ENCODE results near the gene FOLR3.
"Not testable (repeated sequence)": the region's sequence is repeated elsewhere in the genome, so short reads cannot be mapped to it uniquely, and the experiment has no call there.

FOLR3 gene

DNA sequence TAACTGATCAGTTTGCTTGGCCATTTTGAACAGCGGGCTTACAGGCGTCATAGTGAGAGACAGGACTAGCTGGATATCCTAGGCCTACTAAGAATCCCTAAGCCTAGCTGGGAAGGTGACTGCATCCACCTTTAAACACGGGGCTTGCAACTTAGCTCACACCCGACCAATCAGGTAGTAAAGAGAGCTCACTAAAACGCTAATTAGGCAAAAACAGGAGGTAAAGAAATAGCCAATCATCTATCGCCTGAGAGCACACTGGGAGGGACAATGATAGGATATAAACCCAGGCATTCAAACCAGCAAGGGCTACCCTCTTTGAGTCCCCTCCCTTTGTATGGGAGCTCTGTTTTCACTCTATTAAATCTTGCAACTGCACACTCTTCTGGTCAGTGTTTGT lies 18.3 kb downstream of the FOLR3 start:
- in situ Hi-C loops (cut with HindIII; ENCODE audit: low pct_ligation_motif_present, low pct_unique_long_range_greater_than_20kb, low sequenced_read_pairs); DNase-seq: not testable (repeated sequence)

GRCh38 chr11:72154816-72155215 lies 19.3 kb downstream of the FOLR3 start:
- no peak for DNase-seq
- in situ Hi-C loops (cut with HindIII; ENCODE audit: low pct_ligation_motif_present, low pct_unique_long_range_greater_than_20kb, low sequenced_read_pairs), result no loop called here

DNA sequence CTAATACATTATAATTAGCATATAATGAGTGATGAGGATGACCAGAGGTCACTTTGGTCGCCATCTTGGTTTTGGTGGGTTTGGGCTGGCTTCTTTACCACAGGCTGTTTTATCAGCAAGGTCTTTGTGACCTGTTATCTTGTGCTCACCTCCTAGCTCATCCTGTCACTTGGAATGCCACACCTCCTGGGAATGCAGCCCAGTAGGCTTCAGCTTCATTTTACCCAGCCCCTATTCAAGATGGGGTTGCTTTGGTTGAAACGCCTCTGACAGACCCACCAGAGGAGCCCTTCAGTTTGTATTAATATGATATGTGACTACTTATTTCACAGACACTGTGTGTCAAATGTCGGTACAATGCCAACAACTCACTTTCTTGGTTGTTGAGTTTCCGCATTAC lies 20.2 kb downstream of the FOLR3 start:
- in situ Hi-C loops (cut with HindIII; ENCODE audit: low pct_ligation_motif_present, low pct_unique_long_range_greater_than_20kb, low sequenced_read_pairs), result no loop called here
- no peak for DNase-seq

DNA sequence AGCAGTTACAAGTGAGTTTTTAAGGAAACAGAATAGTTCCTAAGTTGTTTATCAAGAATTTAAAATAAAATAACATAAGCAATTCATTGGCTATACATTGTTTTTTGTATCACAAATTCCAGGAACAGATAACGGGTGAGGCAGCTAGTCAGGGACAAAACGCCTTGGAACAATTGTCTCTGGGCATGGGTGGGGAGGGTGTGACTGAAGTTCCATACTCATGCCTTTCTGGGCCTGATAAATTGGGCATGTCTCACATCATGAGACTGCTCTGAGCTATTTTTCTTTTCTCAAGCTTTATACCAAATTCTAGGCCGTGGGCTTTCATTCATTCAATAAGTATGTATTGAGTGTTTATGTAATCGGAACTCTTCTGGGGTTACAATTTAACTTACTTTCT lies 21.6 kb downstream of the FOLR3 start:
- DNase-seq, result no peak
- in situ Hi-C loops (cut with HindIII; ENCODE audit: low pct_ligation_motif_present, low pct_unique_long_range_greater_than_20kb, low sequenced_read_pairs), result no loop called here

DNA sequence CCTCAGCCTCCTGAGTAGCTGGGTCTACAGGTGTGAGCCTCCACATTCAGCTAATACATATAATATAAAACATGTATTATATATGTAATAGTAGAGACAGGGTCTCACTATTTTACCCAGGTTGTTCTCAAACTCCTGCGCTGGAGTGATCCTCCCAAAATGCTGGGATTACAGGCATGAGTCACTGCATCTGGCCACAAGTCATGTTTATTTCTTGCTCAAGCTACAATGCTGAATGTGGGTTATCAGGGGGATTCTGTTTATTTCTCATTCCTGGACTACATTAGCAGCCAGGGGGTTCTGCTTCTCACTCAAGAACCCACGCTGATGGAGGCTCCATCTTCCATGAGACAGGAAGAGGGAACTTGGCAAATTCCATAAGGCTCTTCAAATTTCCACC lies 24.8 kb downstream of the FOLR3 start:
- in situ Hi-C loops (cut with HindIII; ENCODE audit: low pct_ligation_motif_present, low pct_unique_long_range_greater_than_20kb, low sequenced_read_pairs), result no loop called here
- DNase-seq, result no peak

DNA sequence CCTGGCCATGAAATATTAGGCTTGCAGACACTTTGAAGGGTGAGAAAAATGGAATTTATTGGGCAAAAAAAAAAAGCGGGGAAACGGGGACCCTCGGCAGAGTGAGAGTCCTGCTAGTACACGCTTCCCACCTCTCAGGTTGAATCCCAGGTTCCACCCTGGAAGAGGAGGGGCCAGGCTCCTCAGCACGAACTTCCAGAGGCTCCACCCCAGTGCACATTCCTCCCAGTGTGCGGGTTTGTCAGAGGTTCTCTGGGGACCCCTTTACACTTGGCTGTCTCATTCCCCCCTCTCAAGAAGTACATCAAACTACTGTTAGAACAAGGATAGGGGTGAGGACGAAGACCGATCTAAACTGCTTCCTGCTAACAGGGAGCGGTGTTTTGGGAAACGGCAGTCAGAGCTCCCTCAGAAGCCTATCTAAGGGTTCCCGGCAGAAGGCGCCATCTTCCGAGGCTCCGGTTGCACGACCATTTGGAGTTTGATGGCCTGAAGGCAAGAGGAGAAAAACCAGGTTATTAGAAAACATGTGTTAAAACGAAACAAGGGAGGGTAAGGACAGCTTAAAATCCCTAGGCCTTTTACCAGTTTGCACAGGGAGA lies 27.5 kb downstream of the FOLR3 start:
- no peak for DNase-seq
- in situ Hi-C loops (cut with HindIII; ENCODE audit: low pct_ligation_motif_present, low pct_unique_long_range_greater_than_20kb, low sequenced_read_pairs), result no loop called here

- in situ Hi-C loops (cut with HindIII; ENCODE audit: low pct_ligation_motif_present, low pct_unique_long_range_greater_than_20kb, low sequenced_read_pairs); DNase-seq: not testable (repeated sequence)
These were observed 28.7 kb downstream of the FOLR3 start for GRCh38 chr11:72164187-72164586.

DNA sequence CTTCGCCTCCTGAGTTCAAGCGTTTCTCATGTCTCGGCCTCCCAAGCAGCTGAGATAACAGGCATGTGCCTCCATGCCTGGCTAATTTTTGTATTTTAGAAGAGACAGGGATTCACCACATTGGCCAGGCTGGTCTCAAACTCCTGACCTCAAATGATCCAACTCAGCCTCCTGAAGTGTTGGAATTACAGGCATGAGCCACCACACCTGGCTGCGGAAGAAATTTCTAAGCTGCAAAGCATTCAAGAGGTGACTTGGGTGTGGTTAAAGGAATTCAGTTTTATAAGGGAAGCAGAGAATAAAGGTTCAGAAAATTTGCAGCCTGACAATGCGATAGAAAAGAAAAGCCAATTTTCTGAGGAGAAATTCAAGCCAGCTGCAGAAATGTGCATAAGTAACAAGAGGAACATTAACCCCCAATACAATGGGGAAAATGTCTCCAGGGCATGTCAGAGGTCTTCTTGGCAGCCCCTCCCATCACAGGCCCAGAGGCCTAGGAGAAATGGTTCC lies 33.6 kb downstream of the FOLR3 start:
- DNase-seq; in situ Hi-C loops (cut with HindIII; ENCODE audit: low pct_ligation_motif_present, low pct_unique_long_range_greater_than_20kb, low sequenced_read_pairs): not testable (repeated sequence)

- in situ Hi-C loops (cut with HindIII; ENCODE audit: low pct_ligation_motif_present, low pct_unique_long_range_greater_than_20kb, low sequenced_read_pairs); DNase-seq: not testable (repeated sequence)
These were observed 34.2 kb downstream of the FOLR3 start for GRCh38 chr11:72169754-72170153.

GRCh38 chr11:72172043-72172442 lies 36.5 kb downstream of the FOLR3 start:
- DNase-seq; in situ Hi-C loops (cut with HindIII; ENCODE audit: low pct_ligation_motif_present, low pct_unique_long_range_greater_than_20kb, low sequenced_read_pairs): not testable (repeated sequence)

DNA sequence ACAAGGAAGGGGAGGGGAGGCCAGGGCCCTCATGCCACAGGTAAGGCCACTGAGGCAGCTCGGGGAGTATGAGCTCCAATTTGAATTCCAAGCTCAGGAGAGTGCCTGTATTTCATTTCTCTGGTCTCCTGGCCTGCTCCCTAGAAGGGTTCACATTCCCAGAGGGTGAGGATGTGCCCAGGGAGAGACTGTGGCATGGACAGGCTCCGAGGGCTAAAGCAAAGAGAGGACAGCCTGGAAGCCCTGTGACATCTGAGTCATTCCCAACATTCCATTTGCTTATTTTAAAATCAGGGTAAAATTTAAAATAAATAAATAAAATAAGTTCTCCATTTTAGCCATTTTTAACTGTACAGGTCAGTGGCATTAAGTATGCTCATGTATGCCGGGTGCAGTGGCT lies 37.8 kb downstream of the FOLR3 start:
- DNase-seq, result no peak
- in situ Hi-C loops (cut with HindIII; ENCODE audit: low pct_ligation_motif_present, low pct_unique_long_range_greater_than_20kb, low sequenced_read_pairs), result no loop called here

GRCh38 chr11:72174302-72175070 lies 39.0 kb downstream of the FOLR3 start:
- in situ Hi-C loops (cut with HindIII; ENCODE audit: low pct_ligation_motif_present, low pct_unique_long_range_greater_than_20kb, low sequenced_read_pairs), result no loop called here
- DNase-seq, result no peak

DNA sequence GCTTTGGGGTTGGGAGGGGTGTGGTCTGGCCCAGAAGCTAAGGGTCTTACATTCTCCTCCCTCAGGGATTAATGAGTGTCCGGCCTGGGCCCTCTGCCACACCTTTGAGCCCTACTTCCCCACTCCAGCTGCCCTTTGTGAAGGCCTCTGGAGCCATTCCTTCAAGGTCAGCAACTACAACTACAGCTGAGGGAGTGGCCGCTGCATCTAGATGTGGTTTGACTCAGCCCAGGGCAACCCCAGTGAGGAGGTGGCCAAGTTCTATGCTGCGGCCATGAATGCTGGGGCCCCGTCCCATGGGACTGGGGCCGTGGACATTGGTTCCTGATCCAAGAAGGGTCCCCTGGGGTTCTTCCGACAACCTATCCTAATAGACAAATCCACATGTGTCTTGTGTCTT lies 42.1 kb downstream of the FOLR3 start:
- in situ Hi-C loops (cut with HindIII; ENCODE audit: low pct_ligation_motif_present, low pct_unique_long_range_greater_than_20kb, low sequenced_read_pairs), result no loop called here
- DNase-seq, result no peak

- DNase-seq, result no peak
- in situ Hi-C loops (cut with HindIII; ENCODE audit: low pct_ligation_motif_present, low pct_unique_long_range_greater_than_20kb, low sequenced_read_pairs), result no loop called here
These were observed 43.7 kb downstream of the FOLR3 start for GRCh38 chr11:72179049-72179803.

GRCh38 chr11:72179804-72180396 lies 44.4 kb downstream of the FOLR3 start:
- DNase-seq, result peak; percentile 20
- in situ Hi-C loops (cut with HindIII; ENCODE audit: low pct_ligation_motif_present, low pct_unique_long_range_greater_than_20kb, low sequenced_read_pairs), result no loop called here

DNA sequence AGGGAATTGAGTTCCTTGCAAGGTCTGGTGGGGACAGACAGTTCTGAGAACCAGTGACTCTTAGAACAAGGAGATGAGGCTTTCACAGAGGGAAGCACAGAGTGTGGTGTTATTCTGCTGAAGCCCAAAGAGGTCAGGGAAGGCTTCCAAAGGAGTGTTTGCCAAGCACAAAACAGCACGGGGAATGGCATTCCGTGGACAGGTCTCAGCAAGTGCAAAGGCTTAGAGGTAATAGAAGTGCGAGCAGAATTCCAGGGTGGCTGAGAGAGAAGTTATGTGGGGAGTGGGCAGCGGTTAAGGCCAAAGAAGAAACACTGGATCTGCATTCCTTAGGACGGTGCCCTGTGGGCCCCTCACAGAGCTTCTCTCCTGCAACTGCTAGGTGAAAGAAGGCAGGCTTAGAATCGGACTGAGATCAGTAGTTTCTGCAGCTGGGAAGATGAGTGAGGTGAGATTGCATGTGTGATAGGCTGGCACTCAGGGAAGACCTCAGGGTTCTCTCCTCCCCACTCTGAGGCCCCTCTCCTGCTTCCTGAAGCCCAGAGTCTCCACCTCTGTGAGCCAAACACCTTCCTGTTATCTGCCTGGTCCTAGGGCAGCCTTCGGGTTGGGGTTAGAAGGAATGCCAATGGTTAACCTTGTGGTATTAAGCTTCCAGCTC lies 45.5 kb downstream of the FOLR3 start:
- peak; percentile 5 for DNase-seq
- in situ Hi-C loops (cut with HindIII; ENCODE audit: low pct_ligation_motif_present, low pct_unique_long_range_greater_than_20kb, low sequenced_read_pairs), result not testable (repeated sequence)

- peak; percentile 43 for DNase-seq
- in situ Hi-C loops (cut with HindIII; ENCODE audit: low pct_ligation_motif_present, low pct_unique_long_range_greater_than_20kb, low sequenced_read_pairs), result not testable (repeated sequence)
These were observed 46.0 kb downstream of the FOLR3 start for GRCh38 chr11:72181553-72181958.

DNA sequence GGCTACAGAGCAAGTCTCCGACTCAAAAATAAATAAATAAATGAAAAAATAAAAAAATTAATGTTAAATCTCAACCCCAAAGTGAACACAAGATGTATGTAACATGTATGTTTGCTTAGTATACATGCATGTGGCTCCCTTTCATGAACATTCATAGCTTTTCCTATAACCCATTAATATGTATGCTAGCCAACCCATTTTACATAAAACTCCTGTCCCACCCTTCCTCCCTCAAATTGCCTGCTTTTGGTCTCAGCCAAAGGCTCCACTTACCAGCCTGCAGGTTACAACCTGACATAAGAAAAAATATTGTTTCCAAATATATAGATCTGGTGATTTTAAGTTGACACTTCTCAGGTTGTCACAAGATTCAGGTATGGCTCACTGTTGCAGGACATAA lies 52.7 kb downstream of the FOLR3 start:
- no peak for DNase-seq
- in situ Hi-C loops (cut with HindIII; ENCODE audit: low pct_ligation_motif_present, low pct_unique_long_range_greater_than_20kb, low sequenced_read_pairs), result no loop called here

Measured in ACHN (cell line).